Loucy (cell line): Measurements from ENCODE around the gene COL6A1.

Source experiments
- H2AFZ ChIP-seq: fragments of 200-600 bp; sonication (generic); 2 replicates; pipeline ENCODE4 v1.6.0; 2016; ENCODE audit warnings: antibody characterized with exemption, mild to moderate bottlenecking, low read length, moderate library complexity
- H3F3A ChIP-seq: fragments of 200-600 bp; 2 replicates; pipeline ENCODE4 v1.6.0; 2016; ENCODE audit warnings: antibody characterized with exemption, low read depth, mild to moderate bottlenecking
- H3K27me3 ChIP-seq: fragments of 200-600 bp; sonication (generic); 2 replicates; pipeline ENCODE4 v1.6.1; 2014; ENCODE audit warnings: low read length, mild to moderate bottlenecking; ENCODE audit not compliant: insufficient read depth, poor library complexity, severe bottlenecking
- H3K36me3 ChIP-seq: fragments of 200-600 bp; sonication (generic); 2 replicates; pipeline ENCODE4 v1.6.1; 2016; ENCODE audit warnings: low read length; ENCODE audit not compliant: insufficient read depth
- H3K4me1 ChIP-seq: fragments of 200-600 bp; sonication (generic); 2 replicates; pipeline ENCODE4 v1.5.1; 2014; ENCODE audit warnings: low read length, mild to moderate bottlenecking; ENCODE audit not compliant: insufficient read depth, poor library complexity, severe bottlenecking
- H3K4me2 ChIP-seq: fragments of 200-600 bp; sonication (generic); 2 replicates; pipeline ENCODE4 v1.6.0; 2014; ENCODE audit warnings: antibody characterized with exemption, low read length, low read depth, mild to moderate bottlenecking; ENCODE audit not compliant: poor library complexity, severe bottlenecking
- H3K4me3 ChIP-seq: fragments of 200-600 bp; sonication (generic); 2 replicates; pipeline ENCODE4 v1.5.1; 2014; ENCODE audit warnings: low read length, mild to moderate bottlenecking, mixed read lengths; ENCODE audit not compliant: poor library complexity, severe bottlenecking
- H3K79me2 ChIP-seq: fragments of 200-600 bp; sonication (generic); 2 replicates; pipeline ENCODE4 v1.6.1; 2014; ENCODE audit warnings: low read length; ENCODE audit not compliant: insufficient read depth
- H3K9ac ChIP-seq: fragments of 200-600 bp; sonication (generic); 2 replicates; pipeline ENCODE4 v1.6.0; 2014; ENCODE audit warnings: mild to moderate bottlenecking, low read depth, low read length, moderate library complexity; ENCODE audit not compliant: poor library complexity, severe bottlenecking
- H3K9me2 ChIP-seq: fragments of 200-600 bp; sonication (generic); replicated peaks from 2 replicates; pipeline ENCODE4 v1.6.1; 2016; ENCODE audit warnings: low read depth, low read length, mixed read lengths
- H3K9me3 ChIP-seq: fragments of 200-600 bp; sonication (generic); 2 replicates; pipeline ENCODE4 v1.6.1; 2014; ENCODE audit warnings: mild to moderate bottlenecking, antibody characterized with exemption, low read length, low read depth; ENCODE audit not compliant: insufficient read depth
- H4K20me1 ChIP-seq: fragments of 200-600 bp; sonication (generic); 2 replicates; pipeline ENCODE4 v1.6.0; 2014; ENCODE audit warnings: antibody characterized with exemption, low read length, mild to moderate bottlenecking; ENCODE audit not compliant: insufficient read depth, poor library complexity, severe bottlenecking
- CTCF ChIP-seq: fragments of 200-600 bp; sonication (generic); conservative IDR thresholded peaks from 2 replicates; pipeline ENCODE4 v1.5.1; 2014; ENCODE audit warnings: mild to moderate bottlenecking, antibody characterized with exemption, low read length
- EZH2phosphoT487 ChIP-seq: fragments of 200-600 bp; IDR thresholded peaks from 2 replicates; pipeline ENCODE4 v1.6.1; 2018; ENCODE audit warnings: antibody characterized with exemption, mild to moderate bottlenecking, moderate library complexity, borderline replicate concordance

Gene COL6A1

GRCh38 chr21:45980271-45980670 lies 1.3 kb upstream of the COL6A1 start:
- H3K9me2 ChIP-seq = no peaks in the 10 kb centered on the region
- H3K79me2 ChIP-seq = no peaks in the 10 kb centered on the region
- peaks cover 28% of the 10 kb centered on the region for H3K4me1 ChIP-seq
- no peak overlapping the region for H2AFZ ChIP-seq
- peaks cover 3% of the 10 kb centered on the region; the same call in 1 of the 2 replicates for H3F3A ChIP-seq
- H3K9me3 ChIP-seq = no peaks in the 10 kb centered on the region
- H3K9ac ChIP-seq = no peak overlapping the region
- H3K4me3 ChIP-seq = no peak overlapping the region
- TF ChIP-seq CTCF (no peak), EZH2phosphoT487 (no peak)
- H3K4me2 ChIP-seq = peak overlapping the region; percentile 76
- peaks cover 15% of the 10 kb centered on the region for H3K27me3 ChIP-seq
- no peaks in the 10 kb centered on the region for H4K20me1 ChIP-seq
- H3K36me3 ChIP-seq = no peaks in the 10 kb centered on the region

- no peaks in the 10 kb centered on the region for H4K20me1 ChIP-seq
- no peaks in the 10 kb centered on the region for H3K36me3 ChIP-seq
- TF ChIP-seq CTCF = no peak
- TF ChIP-seq EZH2phosphoT487 = no peak
- no peaks in the 10 kb centered on the region for H3K79me2 ChIP-seq
- peak overlapping the region; percentile 76 for H2AFZ ChIP-seq
- peak overlapping the region; percentile 76 for H3K4me2 ChIP-seq
- peaks cover 15% of the 10 kb centered on the region for H3K27me3 ChIP-seq
- peaks cover 3% of the 10 kb centered on the region; the same call in 1 of the 2 replicates for H3F3A ChIP-seq
- peak overlapping the region; percentile 13 for H3K9ac ChIP-seq
- no peaks in the 10 kb centered on the region for H3K9me2 ChIP-seq
- H3K9me3 ChIP-seq = no peaks in the 10 kb centered on the region
- H3K4me1 ChIP-seq = peaks cover 27% of the 10 kb centered on the region
- H3K4me3 ChIP-seq = peak overlapping the region; percentile 67
Observed at GRCh38 chr21:45980697-45981096, 873 bp upstream of the COL6A1 start.

- H3K36me3 ChIP-seq = no peaks in the 10 kb centered on the region
- peaks cover 3% of the 10 kb centered on the region; the same call in 1 of the 2 replicates for H3F3A ChIP-seq
- no peak overlapping the region for H3K9ac ChIP-seq
- no peak overlapping the region for H2AFZ ChIP-seq
- H3K79me2 ChIP-seq = no peaks in the 10 kb centered on the region
- H3K27me3 ChIP-seq = peaks cover 15% of the 10 kb centered on the region
- H3K4me3 ChIP-seq = no peak overlapping the region
- TF ChIP-seq EZH2phosphoT487 = no peak
- H3K9me2 ChIP-seq = no peaks in the 10 kb centered on the region
- no peaks in the 10 kb centered on the region for H3K9me3 ChIP-seq
- peaks cover 23% of the 10 kb centered on the region for H3K4me1 ChIP-seq
- H4K20me1 ChIP-seq = no peaks in the 10 kb centered on the region
- H3K4me2 ChIP-seq = no peak overlapping the region
Observed at GRCh38 chr21:45982092-45982757, 655 bp downstream of the COL6A1 start.
